GF-D8 (cell line): Measurements from ENCODE around the gene PPRC1.

Experiments used
- DNase-seq: peaks from one replicate; lab custom pipeline; 2025; lab: John Stamatoyannopoulos, UW

Gene PPRC1

GRCh38 chr10:102117391-102118159, 15.3 kb upstream of the PPRC1 start:
- peak; percentile 87 for DNase-seq

GRCh38 chr10:102118867-102119266, 14.0 kb upstream of the PPRC1 start:
- peak; percentile 60 for DNase-seq

- DNase-seq = peak; percentile 54
Observed at GRCh38 chr10:102119417-102120141, 13.3 kb upstream of the PPRC1 start.

GRCh38 chr10:102120142-102120990, 12.5 kb upstream of the PPRC1 start, which contains the start of gene LDB1:
LDB1 (minus strand) TSS chr10:102120368; CDS start chr10:102120110, 258 bp downstream.
- DNase-seq = peak; percentile 53

GRCh38 chr10:102120991-102121738, 11.7 kb upstream of the PPRC1 start:
- no peak for DNase-seq

GRCh38 chr10:102121739-102122372, 11.0 kb upstream of the PPRC1 start:
- no peak for DNase-seq

- DNase-seq = no peak
Observed at GRCh38 chr10:102122450-102122849, 10.4 kb upstream of the PPRC1 start.

GRCh38 chr10:102123223-102123622, 9.6 kb upstream of the PPRC1 start:
- DNase-seq = no peak

- no peak for DNase-seq
Observed at GRCh38 chr10:102131286-102132170, 1.3 kb upstream of the PPRC1 start.

- no peak for DNase-seq
Observed at GRCh38 chr10:102132193-102132562, 662 bp upstream of the PPRC1 start.

- peak; percentile 28 for DNase-seq
Observed at GRCh38 chr10:102133373-102134195, 744 bp downstream of the PPRC1 start.

- DNase-seq = no peak
Observed at GRCh38 chr10:102134416-102134815, 1.6 kb downstream of the PPRC1 start.

- DNase-seq = no peak
Observed at GRCh38 chr10:102135956-102136526, 3.2 kb downstream of the PPRC1 start.

- no peak for DNase-seq
Observed at GRCh38 chr10:102139281-102140110, 6.7 kb downstream of the PPRC1 start.

- DNase-seq = no peak
Observed at GRCh38 chr10:102140218-102140617, 7.4 kb downstream of the PPRC1 start.

- DNase-seq = no peak
Observed at GRCh38 chr10:102140913-102141540, 8.2 kb downstream of the PPRC1 start.

- DNase-seq = no peak
Observed at GRCh38 chr10:102141583-102142107, 8.8 kb downstream of the PPRC1 start.
